ENCODE data around the gene ANKRD42.

- TF ChIP-seq POLR2A (IDR thresholded peaks at IDR 0.05; ENCODE audit: low read depth, low read length): no peak
- TF ChIP-seq POLR2AphosphoS5 (IDR thresholded peaks at IDR 0.05; ENCODE audit: low read depth, low read length): no peak
These were observed 7.7 kb upstream of the ANKRD42 start for GRCh38 chr11:83185767-83186166.

Data from GM12892 (cell line).